ENCODE results near the gene AGBL4.

The AGBL4 gene

GRCh38 chr1:48946070-48946469 is 1077.7 kb downstream of the AGBL4 start:
- no peak for FAIRE-seq
- DNase-seq (ENCODE audit: insufficient read length, low spot score), result no peak

GRCh38 chr1:48944811-48945210 is 1078.9 kb downstream of the AGBL4 start:
- no peak for TF ChIP-seq CTCF (IDR thresholded peaks at IDR 0.05; ENCODE audit: insufficient read depth, missing control alignments)
- no peak for FAIRE-seq
- no peak for DNase-seq (ENCODE audit: insufficient read length, low spot score)

More at GRCh38 chr1:48946070-48946469, 1077.7 kb downstream of the AGBL4 start:
- no peak for TF ChIP-seq CTCF (IDR thresholded peaks at IDR 0.05; ENCODE audit: insufficient read depth, missing control alignments)

- FAIRE-seq, result no peak
- no peak for TF ChIP-seq CTCF (IDR thresholded peaks at IDR 0.05; ENCODE audit: insufficient read depth, missing control alignments)
These were observed 1079.9 kb downstream of the AGBL4 start for GRCh38 chr1:48943826-48944225.

GRCh38 chr1:48943393-48943792 is 1080.4 kb downstream of the AGBL4 start:
- no peak for TF ChIP-seq CTCF (IDR thresholded peaks at IDR 0.05; ENCODE audit: insufficient read depth, missing control alignments)
- DNase-seq (ENCODE audit: insufficient read length, low spot score) (no peak), FAIRE-seq (no peak)

More at GRCh38 chr1:48943826-48944225, 1079.9 kb downstream of the AGBL4 start:
- DNase-seq (ENCODE audit: insufficient read length, low spot score), result no peak

- TF ChIP-seq CTCF (IDR thresholded peaks at IDR 0.05; ENCODE audit: insufficient read depth, missing control alignments), result no peak
- DNase-seq (ENCODE audit: insufficient read length, low spot score), result no peak
- FAIRE-seq, result no peak
These were observed 1082.6 kb downstream of the AGBL4 start for GRCh38 chr1:48940962-48941732.

- DNase-seq (ENCODE audit: insufficient read length, low spot score), result no peak
- FAIRE-seq, result no peak
- TF ChIP-seq CTCF (IDR thresholded peaks at IDR 0.05; ENCODE audit: insufficient read depth, missing control alignments), result no peak
These were observed 1083.4 kb downstream of the AGBL4 start for GRCh38 chr1:48940354-48940753.

- no peak for TF ChIP-seq CTCF (IDR thresholded peaks at IDR 0.05; ENCODE audit: insufficient read depth, missing control alignments)
- no peak for FAIRE-seq
- DNase-seq (ENCODE audit: insufficient read length, low spot score), result no peak
These were observed 1083.9 kb downstream of the AGBL4 start for GRCh38 chr1:48939828-48940227.

All from D721Med (cell line).